Panc1 (cell line): ENCODE data around the gene SLC13A1. TPM values are rescaled to one million over a fixed set of nuclear protein-coding genes. Genes with fewer than 3 reads are reported as not detected.

ENCODE experiments used
- ATAC-seq: fragments of 200-7000 bp; cut with Tn5 transposase; 2 replicates; pipeline ENCODE4 v1.9.1; 2020; ENCODE audit warnings: mild to moderate bottlenecking, moderate library complexity
- BruUV-seq: library from RNA; stranded (reverse); fragments of 400-500 nt; replicated peaks from 2 replicates; lab custom pipeline; 2021; lab: Mats Ljungman, UMichigan
- CTCF ChIA-PET: fragments of 300-600 bp; sonication (Branson Sonifier 250); formaldehyde crosslinking; loops from one replicate; lab custom pipeline; 2022; ENCODE audit warnings: antibody characterized with exemption; lab: Charles Lee
- POLR2A ChIA-PET: fragments of 300-600 bp; sonication (Branson Sonifier 250); formaldehyde crosslinking; loops from one replicate; lab custom pipeline; 2022; ENCODE audit warnings: antibody characterized with exemption; lab: Charles Lee
- DNase-seq: peaks from one replicate; pipeline ENCODE4 v3.0.0-alpha.2; 2010; ENCODE audit warnings: low read depth, low spot score
- H3K27ac ChIP-seq: 2 replicates; pipeline ENCODE4 v1.5.1; 2011; ENCODE audit warnings: mild to moderate bottlenecking, low read length, inconsistent platforms
- H3K27me3 ChIP-seq: fragments of 200-500 bp; sonication (Bioruptor generic); 2 replicates; pipeline ENCODE4 v1.6.0; 2014; ENCODE audit warnings: low read length, inconsistent platforms; ENCODE audit not compliant: control insufficient read depth, insufficient read depth
- H3K36me3 ChIP-seq: fragments of 200-500 bp; sonication (Bioruptor generic); 2 replicates; pipeline ENCODE4 v1.5.1; 2014; ENCODE audit warnings: inconsistent platforms, mild to moderate bottlenecking, low read length, moderate library complexity; ENCODE audit not compliant: control insufficient read depth, insufficient read depth
- H3K4me1 ChIP-seq: 2 replicates; pipeline ENCODE4 v1.5.1; 2011; ENCODE audit warnings: inconsistent platforms, mild to moderate bottlenecking, low read length, moderate library complexity; ENCODE audit not compliant: control insufficient read depth, insufficient read depth
- H3K4me3 ChIP-seq, 2 experiments: 2 replicates each; pipeline ENCODE4 v1.5.1; 2011 to 2012; ENCODE audit warnings: low read depth in 2 of 2, low read length in 2 of 2, mild to moderate bottlenecking in 2 of 2, inconsistent platforms in 1 of 2, moderate library complexity in 1 of 2
- H3K9me3 ChIP-seq: fragments of 200-500 bp; sonication (Bioruptor generic); 2 replicates; pipeline ENCODE4 v1.5.1; 2014; ENCODE audit warnings: low read depth, mild to moderate bottlenecking, inconsistent platforms, low read length, moderate library complexity; ENCODE audit not compliant: control insufficient read depth, insufficient read depth
- POLR2AphosphoS5 ChIP-seq: IDR thresholded peaks from 2 replicates; pipeline ENCODE4 v1.6.1; 2012; ENCODE audit warnings: mild to moderate bottlenecking, low read depth, low read length, moderate library complexity
- SIN3A ChIP-seq: IDR thresholded peaks from 2 replicates; pipeline ENCODE4 v1.6.1; 2012; ENCODE audit warnings: low read depth, mild to moderate bottlenecking, low read length, moderate library complexity, borderline replicate concordance; ENCODE audit not compliant: insufficient read depth
- TCF7L2 ChIP-seq: IDR thresholded peaks from 2 replicates; pipeline ENCODE4 v1.6.1; 2011; ENCODE audit warnings: mild to moderate bottlenecking, low read depth, low read length, inconsistent platforms
- in situ Hi-C: cut with HindIII; loops from 2 replicates; pipeline ENCODE4 v1.10.0; 2016; ENCODE audit warnings: low sequenced_read_pairs, low pct_unique_long_range_greater_than_20kb
- intact Hi-C: fragments of 100-400 bp; cut with micrococcal nuclease; formaldehyde crosslinking; loops from one replicate; pipeline ENCODE4 v1.10.0; 2022; ENCODE audit not compliant: unreplicated experiment
- total RNA-seq: library from RNA; stranded (reverse); gene quantifications from one replicate; pipeline ENCODE4 v1.2.1, GENCODE V29; 2021; ENCODE audit not compliant: unreplicated experiment
- TF ChIP-seq, protein P1 (sequence below): fragments of 450-650 bp; IDR thresholded peaks from 2 replicates; pipeline ENCODE4 v1.5.1; 2017; ENCODE audit warnings: mild to moderate bottlenecking
- TF ChIP-seq, protein P2 (sequence below), 2 experiments: IDR thresholded peaks; 2 replicates each; pipeline ENCODE4 v1.6.1; 2011 to 2012; ENCODE audit warnings: low read depth in 2 of 2, control low read depth in 1 of 2, low read length in 1 of 2, mild to moderate bottlenecking in 1 of 2, moderate library complexity in 1 of 2; ENCODE audit not compliant: insufficient read depth in 1 of 2

Gene SLC13A1
- total RNA-seq, 1 experiment from 2014 or later: not detected

DNA sequence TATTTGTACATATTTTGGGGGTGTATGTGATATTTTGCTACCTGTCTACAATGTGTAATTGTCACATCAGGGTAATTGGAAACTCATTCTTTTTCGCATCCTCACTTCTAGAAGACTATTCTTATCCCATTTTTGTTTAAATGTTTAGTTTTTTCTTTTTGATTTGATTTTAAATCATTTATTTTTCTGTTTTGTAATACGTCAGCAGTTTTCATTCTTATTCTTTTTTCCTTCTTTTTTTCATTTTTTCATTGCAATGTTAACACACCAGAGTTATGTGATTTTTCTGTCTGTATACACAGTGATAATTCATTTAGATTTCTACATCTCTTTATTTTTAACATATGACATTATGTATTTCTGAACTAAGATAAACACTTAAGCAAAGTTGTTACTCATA is 85.5 kb downstream of the SLC13A1 start:
- DNase-seq (no peak), ATAC-seq (no peak)
- intact Hi-C loops (no loop called here), in situ Hi-C loops (no loop called here)
- ChIA-PET CTCF (no interaction called here), POLR2A (interaction anchor here (0.5 kb wide), 1 partner anchor 215 kb away, joined by 6 read pairs; no protein-coding TSS in a partner anchor)
- TF ChIP-seq, protein P1, sequence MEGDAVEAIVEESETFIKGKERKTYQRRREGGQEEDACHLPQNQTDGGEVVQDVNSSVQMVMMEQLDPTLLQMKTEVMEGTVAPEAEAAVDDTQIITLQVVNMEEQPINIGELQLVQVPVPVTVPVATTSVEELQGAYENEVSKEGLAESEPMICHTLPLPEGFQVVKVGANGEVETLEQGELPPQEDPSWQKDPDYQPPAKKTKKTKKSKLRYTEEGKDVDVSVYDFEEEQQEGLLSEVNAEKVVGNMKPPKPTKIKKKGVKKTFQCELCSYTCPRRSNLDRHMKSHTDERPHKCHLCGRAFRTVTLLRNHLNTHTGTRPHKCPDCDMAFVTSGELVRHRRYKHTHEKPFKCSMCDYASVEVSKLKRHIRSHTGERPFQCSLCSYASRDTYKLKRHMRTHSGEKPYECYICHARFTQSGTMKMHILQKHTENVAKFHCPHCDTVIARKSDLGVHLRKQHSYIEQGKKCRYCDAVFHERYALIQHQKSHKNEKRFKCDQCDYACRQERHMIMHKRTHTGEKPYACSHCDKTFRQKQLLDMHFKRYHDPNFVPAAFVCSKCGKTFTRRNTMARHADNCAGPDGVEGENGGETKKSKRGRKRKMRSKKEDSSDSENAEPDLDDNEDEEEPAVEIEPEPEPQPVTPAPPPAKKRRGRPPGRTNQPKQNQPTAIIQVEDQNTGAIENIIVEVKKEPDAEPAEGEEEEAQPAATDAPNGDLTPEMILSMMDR: no peak
- TF ChIP-seq SIN3A (no peak), TCF7L2 (no peak), POLR2AphosphoS5 (no peak)
- TF ChIP-seq, protein P2, sequence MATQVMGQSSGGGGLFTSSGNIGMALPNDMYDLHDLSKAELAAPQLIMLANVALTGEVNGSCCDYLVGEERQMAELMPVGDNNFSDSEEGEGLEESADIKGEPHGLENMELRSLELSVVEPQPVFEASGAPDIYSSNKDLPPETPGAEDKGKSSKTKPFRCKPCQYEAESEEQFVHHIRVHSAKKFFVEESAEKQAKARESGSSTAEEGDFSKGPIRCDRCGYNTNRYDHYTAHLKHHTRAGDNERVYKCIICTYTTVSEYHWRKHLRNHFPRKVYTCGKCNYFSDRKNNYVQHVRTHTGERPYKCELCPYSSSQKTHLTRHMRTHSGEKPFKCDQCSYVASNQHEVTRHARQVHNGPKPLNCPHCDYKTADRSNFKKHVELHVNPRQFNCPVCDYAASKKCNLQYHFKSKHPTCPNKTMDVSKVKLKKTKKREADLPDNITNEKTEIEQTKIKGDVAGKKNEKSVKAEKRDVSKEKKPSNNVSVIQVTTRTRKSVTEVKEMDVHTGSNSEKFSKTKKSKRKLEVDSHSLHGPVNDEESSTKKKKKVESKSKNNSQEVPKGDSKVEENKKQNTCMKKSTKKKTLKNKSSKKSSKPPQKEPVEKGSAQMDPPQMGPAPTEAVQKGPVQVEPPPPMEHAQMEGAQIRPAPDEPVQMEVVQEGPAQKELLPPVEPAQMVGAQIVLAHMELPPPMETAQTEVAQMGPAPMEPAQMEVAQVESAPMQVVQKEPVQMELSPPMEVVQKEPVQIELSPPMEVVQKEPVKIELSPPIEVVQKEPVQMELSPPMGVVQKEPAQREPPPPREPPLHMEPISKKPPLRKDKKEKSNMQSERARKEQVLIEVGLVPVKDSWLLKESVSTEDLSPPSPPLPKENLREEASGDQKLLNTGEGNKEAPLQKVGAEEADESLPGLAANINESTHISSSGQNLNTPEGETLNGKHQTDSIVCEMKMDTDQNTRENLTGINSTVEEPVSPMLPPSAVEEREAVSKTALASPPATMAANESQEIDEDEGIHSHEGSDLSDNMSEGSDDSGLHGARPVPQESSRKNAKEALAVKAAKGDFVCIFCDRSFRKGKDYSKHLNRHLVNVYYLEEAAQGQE (IDR thresholded peaks at IDR 0.05; ENCODE audit: insufficient read depth in 1 of 2, low read depth in 2 of 2, low read length in 1 of 2): no peak
- Histone ChIP-seq H3K27me3 (no peaks in the 10 kb centered on the region), H3K4me1 (no peaks in the 10 kb centered on the region), H3K4me3 (no peak overlapping the region), H3K36me3 (no peaks in the 10 kb centered on the region), H3K9me3 (no peaks in the 10 kb centered on the region), H3K27ac (no peak overlapping the region)
- no TSS peak for BruUV-seq

DNA sequence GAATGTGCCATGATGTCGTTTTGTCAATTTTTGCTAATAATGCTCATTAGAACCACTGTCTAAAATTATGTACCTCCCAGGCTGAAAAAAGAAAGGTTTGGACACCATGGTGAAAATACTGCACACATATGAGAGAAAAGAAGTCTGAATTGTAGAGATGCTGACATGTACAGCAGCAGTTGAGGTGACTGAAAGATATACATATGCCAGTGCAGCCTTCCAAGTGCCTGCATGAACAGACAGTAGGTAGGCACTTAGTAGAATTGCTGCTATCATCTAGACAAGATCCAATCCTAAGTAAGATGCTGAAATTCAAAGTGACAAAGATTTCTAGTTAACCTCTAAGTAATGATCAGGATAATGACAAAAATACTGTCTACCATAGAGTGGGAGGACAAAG is 86.9 kb downstream of the SLC13A1 start:
- ChIA-PET POLR2A (no interaction called here), CTCF (no interaction called here)
- intact Hi-C loops (no loop called here), in situ Hi-C loops (no loop called here)
- no peaks in the 10 kb centered on the region for H3K9me3 ChIP-seq
- H3K27ac ChIP-seq: no peak overlapping the region
- H3K27me3 ChIP-seq: no peaks in the 10 kb centered on the region
- TF ChIP-seq, protein P1: no peak
- TF ChIP-seq POLR2AphosphoS5: no peak
- no peak for TF ChIP-seq TCF7L2
- no peak for TF ChIP-seq SIN3A
- TF ChIP-seq, protein P2 (IDR thresholded peaks at IDR 0.05; ENCODE audit: insufficient read depth in 1 of 2, low read depth in 2 of 2, low read length in 1 of 2): no peak
- H3K36me3 ChIP-seq: no peaks in the 10 kb centered on the region
- no peak for DNase-seq
- H3K4me1 ChIP-seq: no peaks in the 10 kb centered on the region
- BruUV-seq: no TSS peak
- H3K4me3 ChIP-seq: no peak overlapping the region
- ATAC-seq: no peak
